Body of pancreas (tissue), 4 donors: ENCODE results near the gene PTPN14. TPM values are rescaled to one million over a fixed set of nuclear protein-coding genes. Genes with fewer than 3 reads are reported as not detected.

ENCODE experiments used
- ATAC-seq: fragments of 150-250 bp; one replicate; pipeline ENCODE4 v1.9.1; 2016
- DNase-seq, 4 donors: peaks; one replicate each; pipeline ENCODE4 v3.0.0-alpha.2; 2019
- H3K27ac ChIP-seq, 4 donors: fragments of 200-600 bp; sonication (generic); 1 replicate in 3 of 4; 2 replicates in 1 of 4; pipeline versions ENCODE4 v1.5.1 to v1.6.1; 2016 to 2019; ENCODE audit warnings: mild to moderate bottlenecking in 1 of 4, mixed read lengths in 1 of 4, moderate library complexity in 1 of 4
- H3K27me3 ChIP-seq, 2 donors: fragments of 200-600 bp; sonication (generic); one replicate each; pipeline ENCODE4 v1.6.0; 2016; ENCODE audit warnings: mild to moderate bottlenecking in 1 of 2
- H3K36me3 ChIP-seq, 2 donors: fragments of 200-600 bp; sonication (generic); replicated peaks in 1 of 2; 2 replicates each; pipeline ENCODE4 v1.5.1; 2016; ENCODE audit warnings: low read depth in 2 of 2; ENCODE audit not compliant: insufficient read depth in 1 of 2
- H3K4me1 ChIP-seq: fragments of 200-600 bp; sonication (generic); one replicate; pipeline ENCODE4 v1.6.0; 2016
- H3K4me3 ChIP-seq, 2 donors: fragments of 200-600 bp; sonication (generic); 1 replicate in 1 of 2; 2 replicates in 1 of 2; pipeline ENCODE4 v1.5.1; 2016 to 2019
- H3K9me3 ChIP-seq, 3 donors: fragments of 200-600 bp; sonication (generic); 1 replicate in 2 of 3; 2 replicates in 1 of 3; pipeline ENCODE4 v1.5.1; 2016
- POLR2A ChIP-seq, 3 donors: fragments of 450-650 bp; IDR thresholded peaks; one replicate each; pipeline ENCODE4 v1.6.1; 2016; ENCODE audit warnings: antibody characterized with exemption in 3 of 3, mild to moderate bottlenecking in 2 of 3
- WGBS, 2 donors: methylation state at CpG; one replicate each; pipeline ENCODE4 v1.1.5; 2017; 5-methylcytosine and 5-hydroxymethylcytosine counted together
- intact Hi-C: fragments of 100-400 bp; cut with DNase I; formaldehyde crosslinking; loops from one replicate; pipeline ENCODE4 v1.15.1; 2023
- total RNA-seq, 2 donors: library from RNA; depleted of rRNA; stranded (reverse); fragments of >200 nt; gene quantifications; one replicate each; pipeline ENCODE4 v1.1.0, GENCODE V29; 2016
- TF ChIP-seq, protein P1 (sequence below), 7 experiments: fragments of 450-650 bp in 4 of 7; fragments of 200-600 bp in 3 of 7; sonication (generic) in 3 of 7; IDR thresholded peaks; one replicate each; pipeline ENCODE4 v1.5.1; 2016 to 2019; ENCODE audit warnings: antibody characterized with exemption in 7 of 7

The PTPN14 gene
- total RNA-seq, 2 donors from 2014 or later, result 10.5 to 18.7 TPM

DNA sequence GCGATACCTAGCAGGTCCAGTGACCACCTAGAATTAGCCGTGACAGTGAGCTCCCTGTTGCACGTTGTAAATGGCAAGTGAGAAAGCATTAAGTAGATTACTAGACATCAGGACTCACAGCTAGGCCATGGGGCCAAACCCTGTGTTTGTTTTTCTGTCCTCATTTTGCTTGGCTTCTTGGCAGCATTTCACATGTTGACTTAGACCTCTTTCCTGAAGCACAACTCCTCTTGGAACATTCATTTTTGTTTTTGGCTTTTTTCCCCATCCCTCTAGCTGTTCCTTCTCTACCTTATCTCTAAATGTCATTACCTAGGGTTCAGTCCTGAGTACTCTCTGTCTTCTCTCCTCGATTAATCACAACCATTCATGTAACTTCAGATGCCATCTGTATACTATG is 16.9 kb upstream of the PTPN14 start:
- H3K4me3 ChIP-seq, result no peak overlapping the region
- no peak overlapping the region for H3K27ac ChIP-seq
- ATAC-seq (no peak), DNase-seq (peak in 1 of 4 donors; percentile 9)
- H3K4me1 ChIP-seq, result peaks cover 2% of the 10 kb centered on the region
- 55 to 57% methylated on average over 4 of the region's 4 CpGs for WGBS, 2 donors
- no peaks in the 10 kb centered on the region for H3K27me3 ChIP-seq
- TF ChIP-seq, protein P1, sequence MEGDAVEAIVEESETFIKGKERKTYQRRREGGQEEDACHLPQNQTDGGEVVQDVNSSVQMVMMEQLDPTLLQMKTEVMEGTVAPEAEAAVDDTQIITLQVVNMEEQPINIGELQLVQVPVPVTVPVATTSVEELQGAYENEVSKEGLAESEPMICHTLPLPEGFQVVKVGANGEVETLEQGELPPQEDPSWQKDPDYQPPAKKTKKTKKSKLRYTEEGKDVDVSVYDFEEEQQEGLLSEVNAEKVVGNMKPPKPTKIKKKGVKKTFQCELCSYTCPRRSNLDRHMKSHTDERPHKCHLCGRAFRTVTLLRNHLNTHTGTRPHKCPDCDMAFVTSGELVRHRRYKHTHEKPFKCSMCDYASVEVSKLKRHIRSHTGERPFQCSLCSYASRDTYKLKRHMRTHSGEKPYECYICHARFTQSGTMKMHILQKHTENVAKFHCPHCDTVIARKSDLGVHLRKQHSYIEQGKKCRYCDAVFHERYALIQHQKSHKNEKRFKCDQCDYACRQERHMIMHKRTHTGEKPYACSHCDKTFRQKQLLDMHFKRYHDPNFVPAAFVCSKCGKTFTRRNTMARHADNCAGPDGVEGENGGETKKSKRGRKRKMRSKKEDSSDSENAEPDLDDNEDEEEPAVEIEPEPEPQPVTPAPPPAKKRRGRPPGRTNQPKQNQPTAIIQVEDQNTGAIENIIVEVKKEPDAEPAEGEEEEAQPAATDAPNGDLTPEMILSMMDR (IDR thresholded peaks at IDR 0.05), result no peak
- TF ChIP-seq POLR2A (IDR thresholded peaks at IDR 0.05), result no peak
- no peaks in the 10 kb centered on the region for H3K36me3 ChIP-seq
- intact Hi-C loops, result no loop called here
- H3K9me3 ChIP-seq, result no peaks in the 10 kb centered on the region

DNA sequence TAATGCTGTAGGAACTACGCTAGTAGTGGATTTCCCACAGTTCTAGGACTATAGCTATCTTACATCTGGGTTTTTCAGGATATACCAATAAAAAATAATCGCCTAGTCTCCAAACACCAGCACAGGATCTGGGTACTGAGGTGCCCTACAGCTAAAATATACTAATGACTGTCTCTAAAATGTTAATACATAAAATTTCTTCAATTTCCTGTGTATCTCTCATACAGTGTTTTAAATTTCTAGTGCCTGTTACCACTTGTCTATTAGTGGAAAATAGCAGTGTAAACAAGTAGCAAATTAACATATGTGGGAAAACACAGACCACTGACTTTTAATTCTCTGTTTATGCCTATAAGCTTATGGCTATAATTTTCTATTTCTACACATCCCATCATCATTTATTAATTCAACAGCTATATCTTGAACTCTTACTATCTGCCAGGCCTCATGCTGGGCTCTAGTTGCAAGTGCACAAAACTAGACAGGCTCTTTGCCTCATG is 16.1 kb upstream of the PTPN14 start:
- intact Hi-C loops, result no loop called here
- H3K4me3 ChIP-seq, result no peak overlapping the region
- no peaks in the 10 kb centered on the region for H3K4me1 ChIP-seq
- WGBS, 2 donors, result 87 to 93% methylated on average over 2 of the region's 2 CpGs
- H3K9me3 ChIP-seq, result no peaks in the 10 kb centered on the region
- ATAC-seq (no peak), DNase-seq (no peak)
- H3K36me3 ChIP-seq, result no peaks in the 10 kb centered on the region
- H3K27ac ChIP-seq, result no peak overlapping the region
- no peak for TF ChIP-seq POLR2A (IDR thresholded peaks at IDR 0.05)
- TF ChIP-seq, protein P1 (IDR thresholded peaks at IDR 0.05), result no peak
- H3K27me3 ChIP-seq, result no peaks in the 10 kb centered on the region

DNA sequence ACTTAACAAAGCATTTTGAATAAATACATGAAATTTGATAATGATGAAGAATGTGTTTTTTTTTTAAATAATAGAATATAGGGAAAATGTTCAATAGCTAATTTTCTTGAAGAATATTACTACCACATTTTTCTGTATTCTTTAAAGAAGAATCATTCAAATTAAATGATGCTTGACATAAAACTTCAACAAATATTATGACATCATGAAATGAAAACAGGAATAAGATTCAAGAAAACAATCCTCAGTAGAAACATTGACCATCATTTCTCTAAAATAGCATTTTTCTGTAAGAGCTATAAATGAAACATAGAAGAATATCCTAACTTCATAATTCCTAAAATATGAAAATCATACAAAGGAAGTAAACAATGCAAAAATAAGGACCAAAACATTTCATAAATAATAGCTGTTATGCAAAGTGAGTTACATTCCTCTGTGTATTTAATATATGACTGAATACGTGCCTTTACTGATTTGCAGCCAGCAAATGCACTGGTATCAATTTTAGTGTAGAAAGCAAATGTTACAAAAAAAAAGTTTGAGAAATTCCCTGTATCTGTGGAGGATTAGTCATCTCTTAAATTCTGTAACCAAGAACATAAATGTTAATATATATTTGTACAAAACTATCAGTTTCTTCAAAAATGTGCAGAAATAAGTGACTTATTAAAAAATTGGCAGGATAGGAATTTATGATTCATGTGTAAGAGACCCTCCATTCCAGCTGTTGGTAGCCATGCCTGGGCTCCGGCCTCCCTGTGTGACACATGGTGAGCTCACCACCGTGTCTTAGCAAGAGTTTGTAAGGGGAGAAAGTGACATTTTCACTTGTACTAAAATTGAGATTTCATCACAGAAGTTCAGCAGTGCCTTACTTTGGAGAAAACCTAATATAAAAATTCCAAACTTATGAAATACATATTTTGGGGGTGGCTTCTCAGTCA is 15.0 kb upstream of the PTPN14 start:
- no peak overlapping the region for H3K4me3 ChIP-seq
- ATAC-seq, result no peak
- no peaks in the 10 kb centered on the region for H3K9me3 ChIP-seq
- WGBS, 2 donors, result 71 to 73% methylated on average over 3 of the region's 3 CpGs
- intact Hi-C loops, result no loop called here
- H3K27me3 ChIP-seq, result no peaks in the 10 kb centered on the region
- TF ChIP-seq, protein P1 (IDR thresholded peaks at IDR 0.05), result no peak
- TF ChIP-seq POLR2A (IDR thresholded peaks at IDR 0.05), result no peak
- H3K27ac ChIP-seq, result no peak overlapping the region
- H3K4me1 ChIP-seq, result no peaks in the 10 kb centered on the region
- no peak for DNase-seq
- H3K36me3 ChIP-seq, result no peaks in the 10 kb centered on the region

DNA sequence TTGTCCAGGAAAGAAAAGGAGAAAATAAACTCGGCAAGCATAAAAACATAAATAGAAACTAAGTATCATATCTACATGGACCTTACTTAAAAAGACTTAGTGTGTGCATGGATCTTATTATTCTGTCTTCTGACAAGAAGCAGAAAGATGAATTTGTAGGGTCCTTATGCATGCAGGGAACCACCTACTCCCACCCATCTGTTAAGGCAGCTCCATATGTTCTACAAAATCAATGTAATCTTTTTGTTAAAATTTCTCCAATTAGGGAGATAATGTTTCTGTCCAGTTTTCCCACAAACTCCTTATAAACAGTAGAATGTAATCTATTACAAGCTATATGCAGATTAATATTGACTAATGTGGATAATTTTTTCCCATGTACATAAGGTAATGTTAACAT is 13.9 kb upstream of the PTPN14 start:
- H3K36me3 ChIP-seq, result no peaks in the 10 kb centered on the region
- 71 to 84% methylated on average over 1 of the region's 1 CpG for WGBS, 2 donors

More for the DNA sequence above, 13.9 kb upstream of the PTPN14 start:
- no peak overlapping the region for H3K27ac ChIP-seq
- TF ChIP-seq, protein P1 (IDR thresholded peaks at IDR 0.05), result no peak
- TF ChIP-seq POLR2A (IDR thresholded peaks at IDR 0.05), result no peak
- no peak overlapping the region for H3K4me3 ChIP-seq
- intact Hi-C loops, result no loop called here
- DNase-seq (no peak), ATAC-seq (no peak)
- no peaks in the 10 kb centered on the region for H3K9me3 ChIP-seq
- no peaks in the 10 kb centered on the region for H3K27me3 ChIP-seq
- no peaks in the 10 kb centered on the region for H3K4me1 ChIP-seq
